Measurements from ENCODE around the gene MAP3K1.
A peak's percentile ranks its signal among the peaks of the same experiment; 100 is the strongest.

Gene MAP3K1

GRCh38 chr5:56825222-56825824 is 10.0 kb downstream of the MAP3K1 start:
- Histone ChIP-seq H3K9me3 (ENCODE audit: control insufficient read depth in 5 of 5, low read length in 5 of 5) (no peaks in the 10 kb centered on the region), H3K36me3 (ENCODE audit: control insufficient read depth in 5 of 5, insufficient read depth in 5 of 5, low read length in 5 of 5) (no peaks in the 10 kb centered on the region), H3K27ac (ENCODE audit: low read depth, low read length) (no peak overlapping the region), H3K27me3 (ENCODE audit: control insufficient read depth in 5 of 5, insufficient read depth in 4 of 5, low read length in 5 of 5) (no peaks in the 10 kb centered on the region), H3K9ac (ENCODE audit: low read length in 5 of 5) (no peak overlapping the region), H3K4me1 (ENCODE audit: control insufficient read depth in 5 of 5, insufficient read depth in 5 of 5, low read length in 5 of 5) (peaks cover 0 to 29% (median 25%) of the 10 kb centered on the region in 5 donors), H3K4me3 (ENCODE audit: low read depth in 1 of 5, low read length in 5 of 5) (no peak overlapping the region)

- no peak overlapping the region for H3K27ac ChIP-seq (ENCODE audit: low read depth, low read length)
- H3K27me3 ChIP-seq (ENCODE audit: control insufficient read depth in 5 of 5, insufficient read depth in 4 of 5, low read length in 5 of 5), result no peaks in the 10 kb centered on the region
- no peaks in the 10 kb centered on the region for H3K9me3 ChIP-seq (ENCODE audit: control insufficient read depth in 5 of 5, low read length in 5 of 5)
- no peak overlapping the region for H3K9ac ChIP-seq (ENCODE audit: low read length in 5 of 5)
- H3K4me3 ChIP-seq (ENCODE audit: low read depth in 1 of 5, low read length in 5 of 5), result no peak overlapping the region
- peaks cover 0 to 31% (median 25%) of the 10 kb centered on the region in 5 donors for H3K4me1 ChIP-seq (ENCODE audit: control insufficient read depth in 5 of 5, insufficient read depth in 5 of 5, low read length in 5 of 5)
- H3K36me3 ChIP-seq (ENCODE audit: control insufficient read depth in 5 of 5, insufficient read depth in 5 of 5, low read length in 5 of 5), result no peaks in the 10 kb centered on the region
These were observed 11.7 kb downstream of the MAP3K1 start for GRCh38 chr5:56827049-56827448.

GRCh38 chr5:56827924-56828323 is 12.6 kb downstream of the MAP3K1 start:
- peaks cover 0 to 26% (median 25%) of the 10 kb centered on the region in 5 donors for H3K4me1 ChIP-seq (ENCODE audit: control insufficient read depth in 5 of 5, insufficient read depth in 5 of 5, low read length in 5 of 5)
- no peak overlapping the region for H3K9ac ChIP-seq (ENCODE audit: low read length in 5 of 5)
- H3K9me3 ChIP-seq (ENCODE audit: control insufficient read depth in 5 of 5, low read length in 5 of 5), result no peaks in the 10 kb centered on the region
- H3K36me3 ChIP-seq (ENCODE audit: control insufficient read depth in 5 of 5, insufficient read depth in 5 of 5, low read length in 5 of 5), result no peaks in the 10 kb centered on the region
- no peak overlapping the region for H3K27ac ChIP-seq (ENCODE audit: low read depth, low read length)
- H3K4me3 ChIP-seq (ENCODE audit: low read depth in 1 of 5, low read length in 5 of 5), result no peak overlapping the region
- no peaks in the 10 kb centered on the region for H3K27me3 ChIP-seq (ENCODE audit: control insufficient read depth in 5 of 5, insufficient read depth in 4 of 5, low read length in 5 of 5)

GRCh38 chr5:56829137-56829908 is 14.0 kb downstream of the MAP3K1 start:
- no peak overlapping the region for H3K27ac ChIP-seq (ENCODE audit: low read depth, low read length)
- H3K9me3 ChIP-seq (ENCODE audit: control insufficient read depth in 5 of 5, low read length in 5 of 5), result no peaks in the 10 kb centered on the region
- H3K36me3 ChIP-seq (ENCODE audit: control insufficient read depth in 5 of 5, insufficient read depth in 5 of 5, low read length in 5 of 5), result no peaks in the 10 kb centered on the region
- peaks cover 0 to 19% (median 14%) of the 10 kb centered on the region in 5 donors for H3K4me1 ChIP-seq (ENCODE audit: control insufficient read depth in 5 of 5, insufficient read depth in 5 of 5, low read length in 5 of 5)
- no peak overlapping the region for H3K9ac ChIP-seq (ENCODE audit: low read length in 5 of 5)
- H3K27me3 ChIP-seq (ENCODE audit: control insufficient read depth in 5 of 5, insufficient read depth in 4 of 5, low read length in 5 of 5), result no peaks in the 10 kb centered on the region
- H3K4me3 ChIP-seq (ENCODE audit: low read depth in 1 of 5, low read length in 5 of 5), result no peak overlapping the region

- Histone ChIP-seq H3K27ac (ENCODE audit: low read depth, low read length) (no peak overlapping the region), H3K27me3 (ENCODE audit: control insufficient read depth in 5 of 5, insufficient read depth in 4 of 5, low read length in 5 of 5) (no peaks in the 10 kb centered on the region), H3K9ac (ENCODE audit: low read length in 5 of 5) (no peak overlapping the region), H3K4me1 (ENCODE audit: control insufficient read depth in 5 of 5, insufficient read depth in 5 of 5, low read length in 5 of 5) (peaks cover 0 to 17% (median 14%) of the 10 kb centered on the region in 5 donors), H3K9me3 (ENCODE audit: control insufficient read depth in 5 of 5, low read length in 5 of 5) (no peaks in the 10 kb centered on the region), H3K4me3 (ENCODE audit: low read depth in 1 of 5, low read length in 5 of 5) (no peak overlapping the region), H3K36me3 (ENCODE audit: control insufficient read depth in 5 of 5, insufficient read depth in 5 of 5, low read length in 5 of 5) (no peaks in the 10 kb centered on the region)
These were observed 16.4 kb downstream of the MAP3K1 start for GRCh38 chr5:56831773-56832172.

GRCh38 chr5:56833325-56833724 is 18.0 kb downstream of the MAP3K1 start:
- Histone ChIP-seq H3K36me3 (ENCODE audit: control insufficient read depth in 5 of 5, insufficient read depth in 5 of 5, low read length in 5 of 5) (no peaks in the 10 kb centered on the region), H3K27me3 (ENCODE audit: control insufficient read depth in 5 of 5, insufficient read depth in 4 of 5, low read length in 5 of 5) (no peaks in the 10 kb centered on the region), H3K27ac (ENCODE audit: low read depth, low read length) (no peak overlapping the region), H3K9me3 (ENCODE audit: control insufficient read depth in 5 of 5, low read length in 5 of 5) (no peaks in the 10 kb centered on the region), H3K4me1 (ENCODE audit: control insufficient read depth in 5 of 5, insufficient read depth in 5 of 5, low read length in 5 of 5) (peaks cover 0 to 32% (median 20%) of the 10 kb centered on the region in 5 donors), H3K4me3 (ENCODE audit: low read depth in 1 of 5, low read length in 5 of 5) (no peak overlapping the region), H3K9ac (ENCODE audit: low read length in 5 of 5) (peak overlapping the region in 1 of 5 donors; percentile 17)

GRCh38 chr5:56837381-56837780 is 22.0 kb downstream of the MAP3K1 start:
- no peaks in the 10 kb centered on the region for H3K27me3 ChIP-seq (ENCODE audit: control insufficient read depth in 5 of 5, insufficient read depth in 4 of 5, low read length in 5 of 5)
- H3K9ac ChIP-seq (ENCODE audit: low read length in 5 of 5), result no peak overlapping the region
- no peak overlapping the region for H3K4me3 ChIP-seq (ENCODE audit: low read depth in 1 of 5, low read length in 5 of 5)
- no peaks in the 10 kb centered on the region for H3K36me3 ChIP-seq (ENCODE audit: control insufficient read depth in 5 of 5, insufficient read depth in 5 of 5, low read length in 5 of 5)
- peaks cover 0 to 33% (median 24%) of the 10 kb centered on the region in 5 donors for H3K4me1 ChIP-seq (ENCODE audit: control insufficient read depth in 5 of 5, insufficient read depth in 5 of 5, low read length in 5 of 5)
- no peaks in the 10 kb centered on the region for H3K9me3 ChIP-seq (ENCODE audit: control insufficient read depth in 5 of 5, low read length in 5 of 5)
- no peak overlapping the region for H3K27ac ChIP-seq (ENCODE audit: low read depth, low read length)

GRCh38 chr5:56837956-56838355 is 22.6 kb downstream of the MAP3K1 start:
- H3K36me3 ChIP-seq (ENCODE audit: control insufficient read depth in 5 of 5, insufficient read depth in 5 of 5, low read length in 5 of 5), result no peaks in the 10 kb centered on the region
- H3K9me3 ChIP-seq (ENCODE audit: control insufficient read depth in 5 of 5, low read length in 5 of 5), result no peaks in the 10 kb centered on the region
- peaks cover 0 to 35% (median 24%) of the 10 kb centered on the region in 5 donors for H3K4me1 ChIP-seq (ENCODE audit: control insufficient read depth in 5 of 5, insufficient read depth in 5 of 5, low read length in 5 of 5)
- no peak overlapping the region for H3K4me3 ChIP-seq (ENCODE audit: low read depth in 1 of 5, low read length in 5 of 5)
- H3K27me3 ChIP-seq (ENCODE audit: control insufficient read depth in 5 of 5, insufficient read depth in 4 of 5, low read length in 5 of 5), result no peaks in the 10 kb centered on the region
- no peak overlapping the region for H3K9ac ChIP-seq (ENCODE audit: low read length in 5 of 5)
- H3K27ac ChIP-seq (ENCODE audit: low read depth, low read length), result no peak overlapping the region

- H3K9ac ChIP-seq (ENCODE audit: low read length in 5 of 5), result peak overlapping the region; percentile 14 to 75 (median 36)
- no peaks in the 10 kb centered on the region for H3K36me3 ChIP-seq (ENCODE audit: control insufficient read depth in 5 of 5, insufficient read depth in 5 of 5, low read length in 5 of 5)
- peak overlapping the region; percentile 65 for H3K27ac ChIP-seq (ENCODE audit: low read depth, low read length)
- H3K4me1 ChIP-seq (ENCODE audit: control insufficient read depth in 5 of 5, insufficient read depth in 5 of 5, low read length in 5 of 5), result peaks cover 0 to 33% (median 24%) of the 10 kb centered on the region in 5 donors
- no peaks in the 10 kb centered on the region for H3K9me3 ChIP-seq (ENCODE audit: control insufficient read depth in 5 of 5, low read length in 5 of 5)
- no peaks in the 10 kb centered on the region for H3K27me3 ChIP-seq (ENCODE audit: control insufficient read depth in 5 of 5, insufficient read depth in 4 of 5, low read length in 5 of 5)
- H3K4me3 ChIP-seq (ENCODE audit: low read depth in 1 of 5, low read length in 5 of 5), result peak overlapping the region; percentile 15 to 48 (median 38)
These were observed 23.2 kb downstream of the MAP3K1 start for GRCh38 chr5:56838409-56839039.

GRCh38 chr5:56839062-56839461 is 23.7 kb downstream of the MAP3K1 start:
- Histone ChIP-seq H3K9me3 (ENCODE audit: control insufficient read depth in 5 of 5, low read length in 5 of 5) (no peaks in the 10 kb centered on the region), H3K36me3 (ENCODE audit: control insufficient read depth in 5 of 5, insufficient read depth in 5 of 5, low read length in 5 of 5) (no peaks in the 10 kb centered on the region), H3K9ac (ENCODE audit: low read length in 5 of 5) (peak overlapping the region in 4 of 5 donors; percentile 14 to 49 (median 33)), H3K4me3 (ENCODE audit: low read depth in 1 of 5, low read length in 5 of 5) (no peak overlapping the region), H3K4me1 (ENCODE audit: control insufficient read depth in 5 of 5, insufficient read depth in 5 of 5, low read length in 5 of 5) (peaks cover 0 to 33% (median 24%) of the 10 kb centered on the region in 5 donors), H3K27ac (ENCODE audit: low read depth, low read length) (peak overlapping the region; percentile 65), H3K27me3 (ENCODE audit: control insufficient read depth in 5 of 5, insufficient read depth in 4 of 5, low read length in 5 of 5) (no peaks in the 10 kb centered on the region)
